ENCODE results near the gene DLGAP3.
A peak's percentile ranks its signal among the peaks of the same experiment; 100 is the strongest.

DLGAP3 gene

DNA sequence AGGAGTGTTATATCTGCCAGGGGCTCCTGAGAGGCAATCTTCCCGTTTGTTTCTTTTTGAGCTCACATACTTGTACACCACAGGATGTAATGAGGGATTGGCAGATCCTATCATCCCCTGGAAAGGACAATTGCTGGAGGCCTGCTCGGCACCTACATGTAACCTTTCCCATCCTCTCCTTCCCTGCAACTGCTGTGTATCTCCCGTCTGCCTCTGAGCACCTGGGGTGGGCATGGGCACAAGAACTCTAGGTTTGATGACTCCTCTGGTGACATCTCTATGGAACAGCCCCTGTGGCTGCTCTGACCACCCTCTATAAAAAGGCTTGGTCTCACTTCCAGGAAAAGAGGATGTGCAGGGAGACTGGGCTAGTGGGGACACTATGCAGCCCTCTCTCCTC is 44.9 kb downstream of the DLGAP3 start:
- no peak overlapping the region for H3K4me3 ChIP-seq
- H3K4me1 ChIP-seq = 0 out of 2 replicates have a peak, but pooled peaks cover 4% of the 10 kb centered on the region

DNA sequence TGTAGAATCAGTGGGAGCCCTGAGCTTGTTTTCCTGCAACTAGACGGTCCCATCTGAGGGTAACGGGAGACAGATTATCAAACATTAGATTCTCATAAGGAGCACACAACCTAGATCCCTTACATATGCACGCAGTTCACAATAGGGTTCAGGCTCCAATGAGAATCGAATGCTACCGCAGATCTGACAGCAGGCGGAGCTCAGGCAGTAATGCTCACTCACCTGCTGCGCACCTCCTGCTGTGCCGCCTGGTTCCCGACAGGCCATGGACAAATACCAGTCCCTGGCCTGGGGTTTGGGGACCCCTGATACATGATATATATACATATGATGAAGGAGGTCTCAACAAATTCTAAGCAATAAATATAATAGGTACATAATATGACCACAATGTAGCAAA is 50.2 kb downstream of the DLGAP3 start:
- Histone ChIP-seq H3K36me3 (replicated peaks) (no peaks in the 10 kb centered on the region), H3K4me1 (no peaks in the 10 kb centered on the region), H3K27me3 (ENCODE audit: low read depth) (peaks cover 10% of the 10 kb centered on the region), H3K9me3 (no peaks in the 10 kb centered on the region), H3K4me3 (no peak overlapping the region)
- DNase-seq (ENCODE audit: low spot score in 2 of 2) = no peak
- in situ Hi-C loops (cut with MboI; ENCODE audit: low sequenced_read_pairs) = no loop called here

More for the DNA sequence above, 44.9 kb downstream of the DLGAP3 start:
- no peaks in the 10 kb centered on the region for H3K36me3 ChIP-seq (replicated peaks)
- H3K9me3 ChIP-seq = no peaks in the 10 kb centered on the region
- peaks cover 7% of the 10 kb centered on the region; the same call in 1 of the 2 replicates for H3K27me3 ChIP-seq (ENCODE audit: low read depth)
- DNase-seq (ENCODE audit: low spot score in 2 of 2) = no peak
- in situ Hi-C loops (cut with MboI; ENCODE audit: low sequenced_read_pairs) = no loop called here

DNA sequence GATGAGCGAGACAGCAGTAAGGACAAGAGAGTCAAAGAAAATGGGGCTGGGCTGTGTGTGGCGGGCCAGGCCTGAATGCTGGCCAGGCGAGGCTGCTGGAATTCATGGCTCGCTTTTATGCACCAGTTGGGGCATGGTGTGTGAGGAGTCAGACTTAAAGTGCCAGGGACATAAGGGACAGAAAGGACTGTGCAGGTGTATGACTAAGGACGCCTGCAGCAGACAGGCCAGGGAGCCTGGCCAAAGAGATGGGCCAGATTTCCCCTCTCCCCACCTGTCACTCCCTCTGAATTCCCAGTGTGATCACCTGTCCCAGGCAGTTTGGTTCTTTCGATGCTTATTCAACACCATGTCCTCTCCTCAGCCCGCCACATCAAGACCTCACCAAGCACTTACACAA is 53.0 kb downstream of the DLGAP3 start:
- Histone ChIP-seq H3K27me3 (ENCODE audit: low read depth) (peaks cover 21% of the 10 kb centered on the region), H3K4me3 (no peak overlapping the region), H3K9me3 (no peaks in the 10 kb centered on the region), H3K36me3 (replicated peaks) (no peaks in the 10 kb centered on the region), H3K4me1 (no peaks in the 10 kb centered on the region)
- in situ Hi-C loops (cut with MboI; ENCODE audit: low sequenced_read_pairs) = no loop called here
- no peak for DNase-seq (ENCODE audit: low spot score in 2 of 2)

DNA sequence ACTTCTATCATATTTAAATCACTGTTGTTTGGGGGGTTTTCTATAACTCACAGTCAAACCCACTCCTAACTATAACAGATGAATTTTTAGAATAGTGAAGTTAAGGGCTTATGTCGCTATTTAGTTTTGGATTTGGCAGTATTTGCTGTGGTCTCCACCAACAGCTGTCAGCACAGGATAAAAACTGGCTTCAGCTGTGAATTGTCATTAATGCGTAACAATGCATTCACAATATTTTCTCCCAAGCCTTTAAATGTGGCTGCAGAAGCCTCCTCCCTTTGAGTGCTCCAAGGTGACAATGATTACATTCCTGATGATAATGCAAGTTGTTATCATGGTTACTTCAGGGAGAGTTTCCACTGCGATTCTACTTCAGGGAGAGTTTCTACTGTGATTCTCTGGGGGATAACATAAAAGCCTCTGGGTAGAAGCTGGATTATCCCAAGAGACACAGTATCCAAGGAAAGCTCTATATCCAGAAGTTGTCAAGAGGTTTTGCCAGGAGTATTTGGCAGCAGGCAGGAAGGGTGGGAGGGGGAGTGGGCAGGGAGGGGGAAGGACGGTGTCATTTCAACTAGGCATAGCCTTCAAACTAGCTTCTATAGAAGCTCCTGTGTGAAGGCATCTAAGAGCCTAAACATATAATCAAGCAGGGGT is 55.0 kb downstream of the DLGAP3 start:
- in situ Hi-C loops (cut with MboI; ENCODE audit: low sequenced_read_pairs) = no loop called here
- no peaks in the 10 kb centered on the region for H3K36me3 ChIP-seq (replicated peaks)
- no peak overlapping the region for H3K4me3 ChIP-seq
- H3K4me1 ChIP-seq = no peaks in the 10 kb centered on the region
- no peaks in the 10 kb centered on the region for H3K9me3 ChIP-seq
- peaks cover 16% of the 10 kb centered on the region for H3K27me3 ChIP-seq (ENCODE audit: low read depth)
- no peak for DNase-seq (ENCODE audit: low spot score in 2 of 2)

DNA sequence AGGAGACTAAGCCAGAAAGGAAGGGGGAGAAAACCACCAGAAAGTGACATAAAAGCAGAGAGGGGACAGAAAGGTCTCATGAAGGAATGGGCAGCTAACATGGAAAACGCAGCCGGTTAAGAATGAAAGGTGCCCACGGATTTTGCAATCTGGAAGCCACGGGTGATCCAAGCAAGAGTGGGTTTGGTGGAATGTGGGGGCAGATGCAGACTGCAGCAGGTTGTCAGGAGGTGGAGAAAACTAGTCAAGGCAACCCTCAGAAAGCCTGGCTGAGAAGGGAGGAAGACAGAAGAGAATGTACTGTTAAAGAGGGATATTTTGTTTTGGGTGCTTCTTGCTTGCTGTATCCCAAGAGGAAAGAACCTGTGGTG is 57.3 kb downstream of the DLGAP3 start:
- in situ Hi-C loops (cut with MboI; ENCODE audit: low sequenced_read_pairs) = no loop called here
- Histone ChIP-seq H3K4me1 (no peaks in the 10 kb centered on the region), H3K27me3 (ENCODE audit: low read depth) (peaks cover 13% of the 10 kb centered on the region), H3K9me3 (no peaks in the 10 kb centered on the region), H3K36me3 (replicated peaks) (no peaks in the 10 kb centered on the region), H3K4me3 (no peak overlapping the region)
- DNase-seq (ENCODE audit: low spot score in 2 of 2) = no peak

DNA sequence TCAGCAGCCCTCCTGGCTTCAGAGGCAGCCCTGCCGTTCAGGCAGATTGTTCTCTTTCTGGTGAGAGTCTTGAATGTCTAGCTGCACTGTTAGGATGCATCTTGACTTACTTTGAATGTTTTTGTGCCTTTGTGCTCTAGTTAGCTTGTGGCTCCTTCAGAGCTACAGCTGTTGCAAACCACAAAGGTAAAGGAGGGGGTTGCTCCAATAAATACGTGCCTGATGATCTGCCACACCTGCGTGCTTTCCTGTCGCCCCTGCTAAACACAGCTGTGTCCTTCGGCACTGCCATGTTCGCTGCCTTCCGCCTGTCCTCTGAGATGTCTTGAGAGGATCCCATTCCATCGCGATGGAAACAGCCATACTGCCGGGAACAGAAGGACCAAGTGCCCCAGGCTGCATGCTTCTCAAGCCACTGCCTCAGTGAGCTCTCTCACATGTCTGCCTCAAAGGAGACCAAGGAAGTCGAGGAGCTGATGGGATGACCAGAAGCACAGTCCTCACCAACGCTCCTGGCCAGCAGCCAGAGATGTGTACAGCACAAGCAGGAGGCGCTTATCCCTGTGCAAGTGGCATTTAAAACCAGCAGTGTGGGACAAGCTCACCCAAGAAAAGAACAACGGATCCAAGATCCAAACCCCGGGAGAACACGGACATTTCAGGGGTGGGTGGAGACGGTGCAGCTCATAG is 57.9 kb downstream of the DLGAP3 start:
- Histone ChIP-seq H3K4me3 (no peak overlapping the region), H3K9me3 (no peaks in the 10 kb centered on the region), H3K27me3 (ENCODE audit: low read depth) (peaks cover 13% of the 10 kb centered on the region), H3K36me3 (replicated peaks) (no peaks in the 10 kb centered on the region), H3K4me1 (no peaks in the 10 kb centered on the region; the same call in 1 of the 2 replicates)
- in situ Hi-C loops (cut with MboI; ENCODE audit: low sequenced_read_pairs) = no loop called here
- DNase-seq (ENCODE audit: low spot score in 2 of 2) = no peak

DNA sequence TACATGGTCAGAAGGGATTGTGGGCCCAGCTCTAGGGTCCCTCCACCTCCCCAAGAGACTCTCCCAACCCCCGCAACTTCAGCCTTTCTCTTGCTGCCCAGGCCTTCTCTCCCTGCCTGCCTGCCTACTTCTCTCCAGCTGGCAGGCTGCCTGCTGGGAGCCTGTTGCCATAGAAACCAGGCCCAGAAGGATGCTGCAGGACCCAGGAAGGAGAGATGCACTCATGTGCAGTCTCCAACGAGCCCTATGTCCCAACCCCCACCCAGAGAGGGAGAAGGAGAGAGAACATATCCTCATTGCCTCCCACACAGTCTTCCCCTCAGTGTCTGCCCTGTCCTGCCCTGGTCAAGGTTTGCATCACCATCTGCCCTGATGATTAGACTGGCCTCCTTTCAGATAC is 59.1 kb downstream of the DLGAP3 start:
- in situ Hi-C loops (cut with MboI; ENCODE audit: low sequenced_read_pairs) = no loop called here
- DNase-seq (ENCODE audit: low spot score in 2 of 2) = no peak
- Histone ChIP-seq H3K9me3 (no peaks in the 10 kb centered on the region), H3K4me1 (no peaks in the 10 kb centered on the region; the same call in 1 of the 2 replicates), H3K27me3 (ENCODE audit: low read depth) (peaks cover 13% of the 10 kb centered on the region), H3K36me3 (replicated peaks) (no peaks in the 10 kb centered on the region), H3K4me3 (no peak overlapping the region)

DNA sequence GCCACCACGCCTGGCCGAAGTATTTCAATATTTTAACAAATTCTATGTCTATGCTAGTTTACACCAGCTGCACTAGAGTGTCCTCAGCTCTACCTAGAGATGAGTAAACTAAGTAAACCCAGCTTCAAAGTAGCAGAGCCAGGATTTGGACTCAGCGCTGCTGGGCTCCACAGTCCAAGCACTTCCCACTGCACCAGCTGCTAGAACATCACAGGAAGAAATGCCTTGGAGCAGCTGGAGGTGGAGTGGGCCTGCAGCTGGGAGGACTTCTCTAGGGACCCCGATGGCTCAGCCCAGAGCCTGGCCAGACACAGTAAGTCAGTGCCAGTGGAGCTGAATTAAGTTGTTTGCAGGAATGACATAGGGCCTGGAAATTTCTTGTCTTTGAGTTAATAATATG is 59.7 kb downstream of the DLGAP3 start:
- no peaks in the 10 kb centered on the region; the same call in 1 of the 2 replicates for H3K4me1 ChIP-seq
- H3K9me3 ChIP-seq = no peaks in the 10 kb centered on the region
- no peaks in the 10 kb centered on the region for H3K36me3 ChIP-seq (replicated peaks)
- DNase-seq (ENCODE audit: low spot score in 2 of 2) = no peak
- in situ Hi-C loops (cut with MboI; ENCODE audit: low sequenced_read_pairs) = no loop called here
- H3K4me3 ChIP-seq = no peak overlapping the region
- H3K27me3 ChIP-seq (ENCODE audit: low read depth) = peaks cover 13% of the 10 kb centered on the region

DNA sequence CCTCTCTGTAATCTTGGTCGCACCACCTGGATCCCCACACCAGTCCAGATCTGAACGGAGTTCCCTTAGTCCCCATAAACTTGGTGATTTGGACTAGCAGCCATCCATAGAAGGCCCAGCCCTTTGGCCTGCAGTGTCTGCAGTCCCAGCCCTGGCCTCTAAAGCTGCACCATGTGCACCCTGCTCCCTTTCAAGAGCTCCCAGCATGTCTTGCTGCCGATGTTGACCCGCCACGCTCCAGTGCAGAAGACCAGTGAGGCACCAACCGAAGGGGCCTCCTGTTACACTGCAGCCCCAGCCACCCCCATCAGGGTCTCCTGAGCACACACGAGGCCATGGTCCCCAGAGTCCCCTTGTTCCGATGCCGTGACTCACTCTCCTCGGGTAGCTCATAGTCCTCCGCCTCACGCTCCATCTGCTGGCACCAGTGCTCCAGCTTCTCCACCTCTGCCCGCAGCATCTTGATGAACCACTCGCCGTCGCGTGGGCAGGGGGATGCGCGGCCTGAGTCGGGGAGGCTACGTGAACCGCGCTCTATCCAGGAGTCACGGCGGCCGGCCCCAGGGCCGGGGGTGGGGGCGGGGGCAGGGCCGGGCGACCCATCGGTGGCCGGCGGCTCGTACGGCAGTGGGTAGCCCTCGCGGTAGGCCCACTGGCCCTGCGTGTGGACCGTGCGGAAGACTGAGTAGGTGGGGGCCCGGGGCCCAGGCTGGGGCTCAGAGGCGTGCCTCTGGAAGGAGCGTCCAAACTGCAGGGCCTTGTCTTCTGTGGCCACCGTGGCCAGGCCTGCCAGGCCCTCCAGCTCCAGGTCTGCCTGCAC is 61.0 kb downstream of the DLGAP3 start:
- H3K9me3 ChIP-seq = no peaks in the 10 kb centered on the region
- H3K27me3 ChIP-seq (ENCODE audit: low read depth) = peaks cover 13% of the 10 kb centered on the region
- no peaks in the 10 kb centered on the region; the same call in 1 of the 2 replicates for H3K4me1 ChIP-seq
- in situ Hi-C loops (cut with MboI; ENCODE audit: low sequenced_read_pairs) = no loop called here
- no peaks in the 10 kb centered on the region for H3K36me3 ChIP-seq (replicated peaks)
- DNase-seq (ENCODE audit: low spot score in 2 of 2) = no peak
- H3K4me3 ChIP-seq = no peak overlapping the region

DNA sequence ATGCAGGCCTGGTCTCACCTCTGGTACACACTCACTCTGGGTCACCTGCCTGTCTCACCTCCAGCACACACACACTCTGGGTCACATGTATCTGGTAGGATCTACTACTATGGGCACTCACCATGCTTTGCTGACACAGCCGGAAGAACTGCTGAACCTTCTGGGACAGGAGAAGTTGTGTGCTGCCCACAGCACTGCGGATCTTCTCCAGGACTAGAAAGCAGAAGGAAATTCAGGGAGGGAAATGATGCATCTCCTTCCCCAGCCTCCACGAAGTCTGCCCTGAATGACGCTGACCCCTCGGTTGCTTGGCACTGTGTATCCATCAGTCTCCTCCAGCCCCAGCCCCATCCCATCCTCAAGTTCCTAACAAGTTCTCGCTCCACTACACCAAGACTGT is 62.0 kb downstream of the DLGAP3 start:
- Histone ChIP-seq H3K4me1 (no peaks in the 10 kb centered on the region; the same call in 1 of the 2 replicates), H3K27me3 (ENCODE audit: low read depth) (peaks cover 3% of the 10 kb centered on the region), H3K36me3 (replicated peaks) (no peaks in the 10 kb centered on the region), H3K9me3 (no peaks in the 10 kb centered on the region), H3K4me3 (no peak overlapping the region)
- in situ Hi-C loops (cut with MboI; ENCODE audit: low sequenced_read_pairs) = no loop called here
- DNase-seq (ENCODE audit: low spot score in 2 of 2) = no peak

DNA sequence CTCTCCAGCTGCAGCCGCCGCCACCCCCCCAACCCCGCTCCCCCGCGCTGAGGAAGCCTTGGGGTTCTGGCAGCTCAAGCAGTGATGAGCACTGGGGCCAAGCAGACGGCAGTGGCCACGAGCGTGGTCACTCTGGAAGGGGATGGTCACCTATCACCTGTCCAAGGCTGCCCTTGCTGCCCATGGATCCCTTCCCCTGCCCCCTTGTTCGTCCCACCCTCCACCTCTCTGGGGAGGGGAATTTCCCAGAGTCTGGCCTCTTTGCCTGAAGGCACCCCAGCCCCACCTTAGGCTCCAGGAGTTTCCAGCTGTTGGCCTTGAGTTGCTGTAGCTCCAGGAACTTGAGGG is 62.7 kb downstream of the DLGAP3 start:
- Histone ChIP-seq H3K4me3 (peak overlapping the region; percentile 30; the same call in 1 of the 2 replicates), H3K27me3 (ENCODE audit: low read depth) (no peaks in the 10 kb centered on the region), H3K9me3 (no peaks in the 10 kb centered on the region), H3K36me3 (replicated peaks) (no peaks in the 10 kb centered on the region), H3K4me1 (no peaks in the 10 kb centered on the region; the same call in 1 of the 2 replicates)
- no peak for DNase-seq (ENCODE audit: low spot score in 2 of 2)
- in situ Hi-C loops (cut with MboI; ENCODE audit: low sequenced_read_pairs) = no loop called here

DNA sequence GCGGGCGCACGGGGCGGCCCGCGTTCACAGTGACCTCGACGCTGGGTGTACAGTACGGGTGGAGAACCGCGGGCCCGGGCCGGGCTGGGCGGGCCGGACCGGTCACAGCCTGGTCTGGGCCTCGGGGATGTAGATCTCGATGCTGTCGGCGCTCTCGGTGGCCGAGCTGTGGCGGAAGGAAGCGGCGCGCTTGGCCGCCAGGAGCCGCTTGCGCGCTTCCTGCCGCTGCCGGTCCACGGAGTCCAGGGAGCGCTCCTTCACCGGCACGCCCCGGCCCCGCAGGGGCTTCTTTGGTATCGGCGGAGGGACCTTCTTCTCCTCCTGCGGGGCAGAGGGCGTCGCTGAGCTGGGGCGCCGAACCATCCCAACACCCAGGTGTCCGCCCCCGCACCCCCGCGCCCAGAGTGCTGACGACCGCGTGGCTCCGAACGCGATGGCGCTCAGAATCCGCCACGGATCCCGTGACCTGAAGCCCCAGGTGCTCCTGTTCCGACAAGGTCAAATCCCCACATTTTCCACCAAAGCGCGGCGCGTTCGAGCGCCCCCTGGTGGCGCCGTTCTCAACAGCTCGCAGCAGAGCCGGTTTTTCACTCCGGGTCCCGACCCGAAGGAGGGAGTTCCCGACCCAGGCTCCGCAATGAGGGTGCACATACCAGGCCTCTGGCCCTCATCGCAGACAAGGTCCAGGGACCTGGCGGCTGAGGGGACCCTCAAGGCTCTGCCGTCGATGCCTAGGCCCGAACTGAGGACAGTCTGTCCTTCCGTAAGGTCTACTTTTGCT is 63.3 kb downstream of the DLGAP3 start:
- in situ Hi-C loops (cut with MboI; ENCODE audit: low sequenced_read_pairs) = no loop called here
- no peaks in the 10 kb centered on the region for H3K27me3 ChIP-seq (ENCODE audit: low read depth)
- H3K4me1 ChIP-seq = no peaks in the 10 kb centered on the region; the same call in 1 of the 2 replicates
- no peaks in the 10 kb centered on the region for H3K9me3 ChIP-seq
- no peaks in the 10 kb centered on the region for H3K36me3 ChIP-seq (replicated peaks)
- DNase-seq (ENCODE audit: low spot score in 2 of 2) = peak; percentile 60 to 91
- H3K4me3 ChIP-seq = peak overlapping the region; percentile 30

DNA sequence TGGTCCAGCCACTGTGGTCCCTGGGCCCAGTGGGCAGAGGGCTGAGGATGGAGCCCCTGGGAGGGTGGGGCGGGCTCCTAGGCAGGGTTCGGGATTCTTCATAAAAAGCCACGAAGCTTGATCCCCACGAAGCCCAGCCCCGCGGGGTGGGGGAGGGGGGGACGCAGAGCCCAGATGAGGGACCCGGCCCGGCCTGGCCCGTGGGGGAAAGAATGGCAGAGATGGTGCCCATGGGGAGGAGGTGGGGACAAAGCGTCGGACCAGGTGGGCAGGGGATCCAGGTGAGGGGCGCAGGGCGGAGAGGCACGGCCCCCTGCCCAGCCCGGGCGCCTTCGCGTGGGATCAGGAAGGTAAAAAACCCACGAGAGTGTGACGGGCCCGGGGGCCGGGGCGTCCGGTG is 63.9 kb downstream of the DLGAP3 start:
- H3K9me3 ChIP-seq = no peaks in the 10 kb centered on the region
- H3K4me3 ChIP-seq = no peak overlapping the region
- H3K4me1 ChIP-seq = no peaks in the 10 kb centered on the region; the same call in 1 of the 2 replicates
- in situ Hi-C loops (cut with MboI; ENCODE audit: low sequenced_read_pairs) = no loop called here
- no peak for DNase-seq (ENCODE audit: low spot score in 2 of 2)
- H3K36me3 ChIP-seq (replicated peaks) = no peaks in the 10 kb centered on the region
- H3K27me3 ChIP-seq (ENCODE audit: low read depth) = no peaks in the 10 kb centered on the region
